ENCODE measurements around the gene XRCC3.

DNA sequence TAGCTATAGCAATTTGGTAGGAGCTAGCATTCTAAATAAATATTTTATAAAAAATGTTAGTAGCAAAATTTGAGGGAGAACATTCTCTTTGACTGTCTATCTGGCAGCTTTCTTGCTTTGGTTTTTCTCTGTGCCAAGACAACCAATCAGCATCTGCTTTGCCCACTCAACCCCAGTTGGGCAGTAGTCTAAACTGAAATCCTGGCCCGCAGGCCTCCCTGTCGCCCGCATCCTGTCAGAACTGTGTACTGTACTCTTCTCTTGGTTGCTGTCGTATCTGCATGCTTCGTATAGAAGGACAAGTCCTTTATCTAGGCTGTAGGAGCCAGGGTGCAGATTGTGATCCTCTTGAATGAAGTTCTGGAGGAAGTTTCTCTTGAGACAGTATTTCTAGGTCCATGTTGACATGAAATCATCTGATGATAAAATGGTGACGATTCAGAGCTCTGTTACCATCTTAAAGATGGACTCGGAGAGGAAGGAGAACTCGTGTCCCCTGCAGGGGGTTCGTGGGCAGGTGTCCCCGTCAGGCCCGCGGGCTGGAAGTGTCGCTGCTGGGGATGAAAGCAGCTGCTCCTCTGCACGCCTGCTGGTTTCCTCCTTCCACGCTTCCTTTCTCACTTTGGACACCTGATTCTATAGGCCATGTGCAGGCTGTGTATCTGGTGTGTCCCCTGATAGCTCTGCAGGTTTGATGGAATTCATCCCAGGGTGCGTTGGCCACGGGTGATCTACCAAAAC lies 34.6 kb downstream of the XRCC3 start:
- TF ChIP-seq, protein P1, sequence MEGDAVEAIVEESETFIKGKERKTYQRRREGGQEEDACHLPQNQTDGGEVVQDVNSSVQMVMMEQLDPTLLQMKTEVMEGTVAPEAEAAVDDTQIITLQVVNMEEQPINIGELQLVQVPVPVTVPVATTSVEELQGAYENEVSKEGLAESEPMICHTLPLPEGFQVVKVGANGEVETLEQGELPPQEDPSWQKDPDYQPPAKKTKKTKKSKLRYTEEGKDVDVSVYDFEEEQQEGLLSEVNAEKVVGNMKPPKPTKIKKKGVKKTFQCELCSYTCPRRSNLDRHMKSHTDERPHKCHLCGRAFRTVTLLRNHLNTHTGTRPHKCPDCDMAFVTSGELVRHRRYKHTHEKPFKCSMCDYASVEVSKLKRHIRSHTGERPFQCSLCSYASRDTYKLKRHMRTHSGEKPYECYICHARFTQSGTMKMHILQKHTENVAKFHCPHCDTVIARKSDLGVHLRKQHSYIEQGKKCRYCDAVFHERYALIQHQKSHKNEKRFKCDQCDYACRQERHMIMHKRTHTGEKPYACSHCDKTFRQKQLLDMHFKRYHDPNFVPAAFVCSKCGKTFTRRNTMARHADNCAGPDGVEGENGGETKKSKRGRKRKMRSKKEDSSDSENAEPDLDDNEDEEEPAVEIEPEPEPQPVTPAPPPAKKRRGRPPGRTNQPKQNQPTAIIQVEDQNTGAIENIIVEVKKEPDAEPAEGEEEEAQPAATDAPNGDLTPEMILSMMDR (IDR thresholded peaks at IDR 0.05), result no peak
- no peak for TF ChIP-seq POLR2A (IDR thresholded peaks at IDR 0.05)
